HG02970 (cell line): ENCODE data around the gene SEMA3A.

Experiments used
- ATAC-seq: cut with Tn5 transposase; IDR thresholded peaks from one replicate; pipeline ENCODE4 v1.9.1; 2021; ENCODE audit warnings: mild to moderate bottlenecking, moderate library complexity, moderate number of reproducible peaks; ENCODE audit not compliant: unreplicated experiment, low FRiP score

Gene SEMA3A

DNA sequence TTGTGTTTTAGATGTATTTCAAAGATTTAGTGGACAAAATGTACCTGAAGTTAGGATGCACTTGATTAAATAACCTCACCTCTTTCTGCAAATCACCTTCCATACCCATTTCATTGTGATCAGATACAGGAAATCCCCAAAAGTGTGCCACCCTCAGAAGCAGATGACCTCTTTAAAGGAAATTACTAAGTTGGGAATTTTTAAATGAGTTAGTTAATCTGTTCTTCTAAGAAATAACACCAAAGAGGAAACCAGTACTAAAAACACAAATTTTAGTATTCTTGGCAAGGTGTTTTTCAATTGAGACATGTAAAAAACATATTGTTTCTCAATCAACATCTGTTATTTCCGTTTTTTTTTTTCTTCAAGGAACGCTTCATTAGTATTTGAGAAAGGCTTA is 4.6 kb upstream of the SEMA3A start:
- no peak for ATAC-seq

DNA sequence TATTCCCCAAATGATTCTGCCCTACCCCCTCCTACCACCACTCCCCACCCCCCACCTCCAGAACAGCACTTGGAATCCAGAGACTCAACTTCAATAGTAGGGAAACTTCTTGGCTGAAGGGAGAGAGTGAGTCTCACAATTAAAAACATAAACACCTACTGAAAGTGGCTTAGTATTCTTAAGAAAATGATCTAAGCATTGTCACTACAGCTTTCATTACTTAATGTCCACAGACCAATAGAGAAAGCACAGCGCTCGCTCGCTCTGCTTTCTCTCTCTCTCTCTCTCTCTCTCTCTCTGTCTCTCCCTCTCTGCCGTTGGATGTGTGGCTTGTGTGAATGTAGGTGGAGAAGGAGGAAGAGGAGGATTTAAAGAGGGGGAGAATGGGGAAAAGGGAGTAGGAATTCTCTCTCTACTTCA is 1.5 kb upstream of the SEMA3A start:
- ATAC-seq: no peak

DNA sequence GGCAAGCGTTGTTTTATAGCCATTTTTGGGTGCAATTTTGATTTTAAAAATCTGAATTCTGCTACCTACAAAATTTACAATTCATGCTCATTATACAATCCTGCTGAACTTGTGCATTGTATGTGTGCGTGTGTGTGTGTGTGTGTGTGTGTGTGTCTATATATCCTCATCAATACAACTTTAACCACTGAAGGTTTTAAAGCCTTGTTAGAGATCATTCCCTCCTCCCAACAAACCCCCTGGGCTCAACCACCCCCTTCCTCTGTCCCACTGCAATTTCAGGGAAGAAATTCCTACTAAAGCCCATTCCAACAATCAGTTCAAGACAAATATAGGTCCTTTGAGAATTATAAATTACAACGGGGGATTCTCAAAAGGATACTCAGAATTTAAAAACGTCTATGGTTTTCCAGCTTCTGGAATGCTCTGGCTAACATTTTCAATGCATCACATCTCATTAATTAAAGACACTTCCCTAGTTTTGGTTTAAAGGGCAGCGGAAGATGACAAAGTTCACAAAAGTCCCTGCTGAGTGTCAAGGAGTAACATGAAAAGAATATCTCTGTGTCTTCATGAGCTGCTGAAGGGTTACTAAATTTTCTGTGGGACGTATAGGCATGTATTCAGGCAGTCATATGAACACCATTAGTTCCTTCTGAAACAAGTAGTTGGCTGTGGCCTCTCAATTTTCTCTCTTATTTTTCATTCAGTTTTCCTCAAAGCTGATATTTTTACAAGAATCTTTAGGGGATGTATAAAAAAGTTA is 889 bp upstream of the SEMA3A start:
- ATAC-seq: no peak

DNA sequence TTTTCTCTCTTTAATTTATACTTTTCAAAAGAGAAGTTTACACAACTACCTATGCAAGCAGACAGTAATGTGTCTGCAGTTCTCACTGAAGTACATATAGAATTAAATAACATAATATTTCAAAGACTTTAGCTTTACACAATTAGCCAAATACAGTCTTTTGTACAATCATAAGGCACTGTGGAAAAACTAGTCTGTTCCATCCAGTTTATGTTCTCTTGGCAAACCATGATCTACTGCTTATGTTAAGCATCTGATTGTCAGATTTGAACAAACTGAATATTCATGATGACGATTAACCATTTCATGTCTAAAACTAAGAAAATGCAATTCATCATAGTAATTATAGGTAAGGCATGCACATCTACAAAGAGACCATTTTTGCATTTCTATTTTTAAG is 842 bp downstream of the SEMA3A start:
- no peak for ATAC-seq

DNA sequence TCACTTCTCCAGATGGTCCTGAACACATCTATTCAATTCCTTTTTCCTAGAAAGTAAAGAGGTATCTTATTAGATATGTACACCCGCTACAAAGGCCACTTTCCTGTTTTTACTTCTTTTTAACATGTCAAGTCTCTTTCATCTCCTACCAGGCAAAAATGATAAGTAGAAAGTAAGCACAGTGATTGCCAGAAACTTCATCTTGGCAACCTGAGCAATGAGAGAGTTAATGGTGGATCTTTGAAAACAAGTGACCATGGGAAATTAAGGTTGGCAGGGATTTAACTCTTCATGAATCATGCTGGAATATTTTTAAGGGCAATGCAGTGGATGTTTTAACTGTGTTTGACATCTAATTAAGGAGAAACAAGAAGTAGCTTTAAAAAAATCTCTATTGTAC is 2.7 kb downstream of the SEMA3A start:
- ATAC-seq: no peak

DNA sequence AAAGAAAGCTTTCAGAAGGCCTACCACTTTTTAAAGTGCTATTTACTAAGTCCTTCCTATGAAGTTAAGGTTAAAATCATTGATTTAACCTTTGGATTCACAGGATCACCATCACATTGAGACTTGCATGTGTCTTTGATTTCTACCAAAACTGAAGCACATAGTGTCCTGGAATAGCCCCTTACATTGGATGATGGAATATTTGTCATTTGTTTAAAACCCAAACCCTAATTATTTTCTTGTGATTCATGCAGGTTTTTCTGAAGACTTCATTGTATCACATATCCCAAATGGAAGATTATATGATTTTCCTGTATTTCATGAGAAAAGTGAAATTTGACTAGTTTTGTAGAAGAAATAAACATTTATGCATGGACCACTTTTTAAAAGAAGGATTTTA is 3.3 kb downstream of the SEMA3A start:
- ATAC-seq: no peak

DNA sequence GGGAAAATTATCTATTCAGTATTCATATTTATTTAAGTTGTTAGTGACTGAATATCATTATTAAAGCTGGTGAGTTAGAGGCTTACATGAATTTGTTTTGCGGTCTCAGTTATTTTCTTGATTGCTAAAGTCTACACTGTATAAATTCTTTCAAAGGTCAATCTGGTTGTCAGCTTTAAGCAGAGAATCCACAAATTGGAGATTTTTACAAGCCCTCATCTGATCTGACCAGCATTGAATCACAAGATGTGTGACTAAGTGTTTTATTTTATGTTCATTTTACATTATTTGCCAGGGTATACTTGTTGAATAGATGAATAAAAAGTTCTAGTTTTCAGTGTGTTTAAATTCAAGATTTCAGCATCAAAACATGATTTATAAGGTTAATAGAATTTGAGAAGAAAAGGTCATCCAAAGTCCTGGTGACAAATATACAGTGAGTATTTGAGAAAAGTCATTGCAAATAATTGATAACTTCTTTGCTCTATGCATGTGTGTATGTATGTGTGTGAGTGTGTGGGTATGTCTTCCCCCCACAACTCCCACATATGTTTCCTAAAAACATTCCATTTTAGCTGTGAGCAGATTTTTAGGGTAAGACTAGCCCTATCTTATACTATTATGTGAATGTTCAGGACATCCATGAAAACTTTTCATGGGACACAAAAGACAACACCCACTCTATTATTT is 4.4 kb downstream of the SEMA3A start:
- ATAC-seq: no peak

DNA sequence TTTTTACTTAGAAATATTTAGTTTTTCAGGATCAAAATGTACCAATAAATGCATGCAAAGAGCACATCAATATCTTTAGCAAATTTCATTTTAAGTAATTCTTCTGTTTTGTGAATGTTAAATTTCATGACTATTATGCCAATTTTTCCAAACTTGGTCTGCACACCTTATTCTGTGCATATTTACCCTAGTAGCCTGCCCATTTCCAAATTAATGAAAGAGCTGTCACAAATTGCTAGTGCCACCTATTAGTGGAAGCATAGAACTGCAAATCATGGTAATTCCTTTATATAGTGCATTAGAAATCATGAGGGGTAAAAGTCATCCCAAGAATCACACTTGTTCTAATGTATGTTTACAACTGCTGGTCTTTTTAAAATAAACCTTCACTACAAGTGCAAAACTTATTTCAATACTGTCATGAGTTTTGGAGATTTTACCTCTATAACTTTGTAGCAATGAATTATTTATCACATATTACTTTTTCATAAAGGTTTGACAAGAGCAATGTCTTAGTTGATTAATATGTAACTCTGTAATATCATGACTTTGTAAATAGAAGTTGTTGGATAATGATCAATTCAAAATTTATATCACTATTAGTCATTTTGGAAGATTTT is 5.7 kb downstream of the SEMA3A start:
- no peak for ATAC-seq

DNA sequence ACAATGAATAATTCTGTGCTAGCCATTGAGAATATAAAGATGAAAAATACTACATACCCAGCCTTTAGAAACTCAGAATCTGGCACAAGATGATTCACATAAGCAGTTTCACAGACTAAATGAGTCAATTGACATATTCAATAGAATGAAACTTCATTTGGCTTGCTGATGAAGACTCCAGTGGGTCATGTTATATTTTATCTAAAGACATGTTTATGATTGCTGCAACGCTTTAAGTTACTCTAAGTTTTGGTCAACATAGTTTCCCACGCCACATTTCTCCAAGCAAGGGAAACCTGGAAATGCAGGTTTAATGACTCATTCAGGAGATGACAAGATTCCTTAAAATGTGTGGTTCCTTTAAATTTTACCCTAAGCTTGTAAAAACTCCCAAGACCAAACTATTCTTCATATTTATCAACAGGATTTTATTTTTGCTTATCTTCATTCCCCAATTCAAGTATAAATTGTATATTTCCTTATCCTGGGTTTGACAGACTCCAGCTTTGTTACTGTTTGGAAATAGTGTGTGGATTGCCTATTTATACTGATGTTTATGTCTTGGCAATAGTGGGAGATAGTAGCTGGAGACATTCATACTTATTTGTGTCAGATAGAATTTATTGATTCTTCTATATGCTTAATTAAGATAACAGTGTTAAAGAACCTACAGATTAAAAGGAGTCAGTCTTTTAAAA is 6.6 kb downstream of the SEMA3A start:
- ATAC-seq: no peak

DNA sequence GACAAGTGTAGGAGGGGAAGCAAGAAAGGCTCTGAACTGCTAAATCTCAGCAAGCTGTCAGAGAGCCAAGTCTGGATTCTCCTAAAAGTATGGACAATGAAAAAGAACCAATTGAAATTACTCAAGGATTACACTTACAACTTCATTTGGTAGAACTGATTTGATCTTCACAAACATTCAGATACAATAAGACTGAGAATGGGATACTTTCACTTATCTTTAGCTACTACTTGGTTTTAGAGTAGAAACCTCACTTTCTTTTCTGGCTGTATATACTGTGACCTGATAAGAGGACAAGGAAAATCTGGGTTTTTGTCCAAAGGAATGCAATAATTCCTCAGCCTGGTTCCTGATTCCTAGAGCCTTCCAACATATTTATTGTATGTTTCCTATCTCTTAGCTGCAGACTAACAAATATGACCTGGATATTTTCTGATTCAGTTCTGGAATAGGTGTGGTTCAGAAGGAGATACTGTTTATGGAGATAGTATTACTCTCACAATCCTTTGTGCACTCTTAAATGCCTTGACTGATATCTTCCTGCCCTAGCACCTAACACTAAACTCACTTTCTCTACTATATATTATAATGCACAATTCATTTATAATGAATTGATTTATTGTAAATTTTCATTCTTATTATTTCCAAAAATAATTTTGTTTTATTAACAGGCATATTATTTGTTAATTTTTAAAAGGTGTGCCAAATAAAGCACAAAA is 7.3 kb downstream of the SEMA3A start:
- ATAC-seq: no peak

DNA sequence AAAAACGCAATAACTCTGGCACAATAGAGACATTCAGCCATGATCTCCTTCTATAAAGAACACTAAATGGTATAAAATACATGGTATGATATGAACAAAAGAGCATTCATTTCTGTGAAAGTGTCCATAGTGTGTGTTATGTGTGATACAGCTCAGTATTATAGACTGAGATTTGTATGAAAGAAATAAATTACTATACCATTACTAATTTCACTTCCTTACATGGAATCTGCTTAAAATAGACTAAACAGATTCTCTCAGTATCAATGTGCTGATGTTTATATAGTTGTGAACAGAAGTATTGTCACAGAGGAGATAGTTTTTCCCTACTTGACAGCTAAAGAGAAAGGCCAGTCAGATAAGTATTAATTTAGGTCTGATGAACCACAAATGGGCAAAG is 10.8 kb downstream of the SEMA3A start:
- no peak for ATAC-seq

DNA sequence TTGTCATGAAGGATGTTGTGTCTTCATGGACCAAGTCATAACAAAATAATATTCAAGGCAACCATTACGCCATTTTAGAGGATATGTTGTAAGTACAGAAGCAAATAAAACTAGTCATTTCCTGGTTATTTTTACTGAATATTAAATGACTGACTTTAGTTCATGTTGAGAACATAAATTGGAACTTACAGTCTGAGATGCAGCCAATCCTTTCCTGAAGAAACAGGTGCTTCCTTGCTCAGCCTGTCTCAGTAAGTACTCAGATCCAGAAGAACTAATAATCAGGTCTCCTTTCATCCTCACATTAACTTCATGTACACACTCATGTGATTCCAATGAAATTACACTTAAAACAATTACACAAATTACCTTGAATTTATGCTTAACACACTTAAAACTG is 12.3 kb downstream of the SEMA3A start:
- no peak for ATAC-seq

DNA sequence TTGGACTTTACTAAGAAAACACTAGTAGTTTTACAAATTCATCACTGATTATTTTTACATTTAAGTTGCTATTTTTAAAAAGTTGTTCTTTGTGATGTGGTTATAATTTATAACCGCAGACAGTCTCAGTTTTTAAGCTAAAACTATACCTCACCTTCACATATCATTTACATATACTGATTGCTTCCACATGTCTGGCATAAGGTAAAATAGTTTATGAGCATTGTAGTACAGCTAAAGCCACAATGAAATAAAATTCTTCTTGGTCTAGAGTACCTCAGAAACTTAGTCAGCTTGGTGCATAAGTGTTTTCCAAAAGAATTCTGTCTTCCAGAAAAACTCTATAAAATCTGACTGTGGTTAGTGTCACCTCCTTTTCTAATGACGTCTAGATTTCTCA is 13.0 kb downstream of the SEMA3A start:
- ATAC-seq: no peak

DNA sequence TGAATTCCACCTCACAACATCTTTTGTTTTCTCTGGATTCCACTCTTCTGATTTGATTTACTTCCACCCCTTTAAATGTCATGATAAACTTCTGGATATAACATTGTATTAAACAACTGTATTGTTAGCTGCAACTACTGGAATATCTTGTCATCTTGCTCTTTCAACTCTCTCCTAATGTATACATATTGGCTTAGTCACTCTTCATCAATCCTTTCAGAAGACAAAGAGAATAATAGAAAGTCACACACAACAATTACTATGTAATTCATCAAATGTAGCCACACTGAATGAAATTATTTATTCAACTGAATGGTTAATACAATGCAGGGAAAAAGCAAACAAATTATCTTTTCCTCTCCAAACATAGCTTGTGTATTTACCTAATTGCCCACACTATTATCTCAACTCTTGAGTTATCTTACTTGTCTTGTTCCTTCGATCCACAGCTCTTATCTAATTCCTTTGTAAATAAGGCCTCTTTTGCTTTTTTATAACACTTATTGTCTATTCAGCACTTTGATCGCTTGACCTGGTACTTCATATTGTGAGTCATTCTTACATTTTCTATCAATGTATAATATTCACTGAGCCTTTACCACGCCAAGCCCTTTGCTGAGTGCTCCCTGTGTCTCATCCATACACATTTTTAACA is 16.7 kb downstream of the SEMA3A start:
- no peak for ATAC-seq

DNA sequence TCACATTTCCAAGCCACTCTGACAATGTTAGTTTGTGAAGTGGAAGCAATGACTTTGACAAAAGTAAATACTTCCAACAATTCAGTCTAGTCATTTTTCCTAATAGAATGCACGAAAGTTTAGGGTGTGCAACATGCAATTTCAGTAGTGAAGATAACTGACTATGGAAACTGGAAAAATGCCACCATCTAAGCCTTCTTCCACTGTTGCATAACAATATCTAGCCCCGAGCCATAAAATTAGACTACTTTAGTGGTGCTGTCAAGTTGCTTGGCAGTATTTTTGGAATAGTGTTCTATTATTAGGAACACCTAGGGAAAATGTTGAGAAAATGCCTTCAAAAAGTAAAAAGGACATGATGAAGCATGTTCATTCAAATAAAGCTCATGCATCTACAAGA is 17.9 kb downstream of the SEMA3A start:
- no peak for ATAC-seq

DNA sequence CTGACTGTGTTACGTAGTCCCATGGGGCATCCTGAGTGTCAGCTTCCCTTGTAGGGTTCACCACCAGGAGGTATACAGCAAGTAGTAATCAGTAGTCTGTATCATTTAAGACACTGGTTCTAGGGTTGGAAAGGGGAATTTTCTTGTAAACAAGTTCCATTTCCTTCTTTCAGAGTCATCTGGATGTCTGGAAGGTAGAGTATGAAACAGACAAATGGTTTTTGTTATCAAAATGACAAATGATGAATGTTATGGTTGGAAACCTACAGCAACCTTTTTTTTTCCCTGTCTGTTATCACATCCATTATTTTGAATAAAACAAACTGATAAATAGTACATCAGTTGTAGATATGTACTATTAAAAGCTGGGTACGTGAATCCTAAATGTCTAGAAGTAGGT is 19.1 kb downstream of the SEMA3A start:
- no peak for ATAC-seq

DNA sequence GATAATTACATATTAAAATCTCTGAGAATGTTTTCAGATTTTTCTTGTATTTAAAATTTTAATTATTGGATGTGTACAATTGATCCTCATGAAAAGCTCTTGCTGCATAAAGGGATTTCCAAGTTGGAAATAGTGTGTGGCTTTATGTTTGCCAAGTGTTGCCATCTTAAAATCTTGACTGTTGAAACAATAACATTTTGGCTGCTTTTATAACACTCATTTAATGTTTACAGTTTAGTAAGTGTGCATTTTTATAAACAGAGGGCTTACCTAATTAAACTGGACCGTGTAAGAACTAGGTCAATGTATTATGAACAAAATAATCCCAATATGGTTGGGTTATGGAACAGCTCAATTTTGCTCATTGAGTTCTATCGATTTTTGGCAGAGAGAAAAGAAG is 23.9 kb downstream of the SEMA3A start:
- no peak for ATAC-seq

DNA sequence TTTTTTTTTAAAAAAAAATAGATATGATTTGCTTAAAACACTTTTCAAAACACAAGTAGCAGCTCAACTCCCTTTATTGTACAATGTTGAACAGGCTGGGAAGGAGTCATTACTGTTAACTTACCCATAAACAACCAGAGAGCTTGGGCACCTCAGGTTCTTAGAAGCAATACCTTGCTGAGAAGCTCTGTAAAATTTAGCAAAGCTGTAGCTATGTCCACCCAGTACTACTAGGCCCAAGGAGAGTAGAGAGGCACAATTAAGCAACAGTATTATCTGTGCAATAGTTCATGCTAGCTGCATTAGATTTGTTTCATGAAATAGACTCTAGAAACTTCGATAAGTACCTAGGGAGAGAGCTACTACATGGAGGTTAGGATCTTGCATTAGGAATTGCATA is 32.0 kb downstream of the SEMA3A start:
- no peak for ATAC-seq

DNA sequence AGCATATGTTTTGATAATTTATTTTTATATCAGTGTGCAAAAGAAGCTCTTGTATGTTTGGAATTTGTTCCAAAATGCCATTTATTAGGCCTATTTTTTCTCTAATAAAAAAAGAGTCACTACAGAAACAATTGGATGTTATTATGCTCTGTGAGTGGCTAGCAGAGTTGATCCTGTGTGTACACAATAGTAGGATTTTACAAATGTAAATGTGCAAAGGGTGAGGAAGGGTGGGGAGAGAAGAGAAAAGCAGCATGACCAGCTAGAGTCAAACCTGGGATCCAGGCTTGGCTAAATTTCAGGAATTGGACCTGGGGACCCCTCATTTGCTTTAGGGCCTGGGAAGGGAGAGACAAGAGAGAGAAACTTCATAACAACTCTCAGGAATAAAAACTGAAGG is 32.5 kb downstream of the SEMA3A start:
- ATAC-seq: no peak

DNA sequence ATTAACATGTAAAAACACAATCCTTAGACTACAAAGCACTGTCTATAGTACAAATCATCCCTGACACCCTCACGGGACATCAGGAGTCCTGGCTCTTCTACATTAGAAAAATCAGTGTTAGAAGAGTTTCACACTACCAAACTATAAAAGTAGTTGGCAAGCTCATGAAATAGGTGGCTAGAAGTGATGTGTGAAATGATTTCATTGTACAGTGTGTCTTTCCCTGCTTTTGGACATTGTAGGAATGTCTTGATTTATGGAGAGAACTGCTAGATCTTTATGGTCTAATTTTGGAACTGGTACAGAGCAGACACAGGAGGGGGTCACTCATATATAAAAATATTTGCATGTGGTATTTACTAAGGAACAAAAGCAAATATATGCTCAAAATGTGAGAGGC is 33.2 kb downstream of the SEMA3A start:
- no peak for ATAC-seq
